Spleen (tissue), 11 donors: Measurements from ENCODE around the gene PKD2L2. TPM values are rescaled to one million over a fixed set of nuclear protein-coding genes. Genes with fewer than 3 reads are reported as not detected.

ENCODE experiments used
- DNase-seq: peaks from one replicate; pipeline ENCODE4 v3.0.0-alpha.2; 2020
- H3K27ac ChIP-seq, 8 donors: fragments of 200-600 bp; sonication (generic) in 7 of 8; 1 replicate in 4 of 8; 2 replicates in 4 of 8; pipeline versions ENCODE4 v1.5.0 to v1.8.0; 2016 to 2021; ENCODE audit warnings: inconsistent platforms in 4 of 8, mild to moderate bottlenecking in 4 of 8, moderate library complexity in 1 of 8
- H3K27me3 ChIP-seq, 7 donors: fragments of 200-600 bp; sonication (generic) in 6 of 7; replicated peaks in 1 of 7; 1 replicate in 4 of 7; 2 replicates in 3 of 7; pipeline versions ENCODE4 v1.5.0 to v1.8.0; 2016 to 2021; ENCODE audit warnings: inconsistent platforms in 3 of 7, mild to moderate bottlenecking in 1 of 7
- H3K36me3 ChIP-seq, 6 donors: fragments of 200-600 bp; sonication (generic) in 5 of 6; 1 replicate in 4 of 6; 2 replicates in 2 of 6; pipeline versions ENCODE4 v1.5.0 to v1.8.0; 2016 to 2021; ENCODE audit warnings: inconsistent platforms in 2 of 6
- H3K4me1 ChIP-seq, 6 donors: fragments of 200-600 bp; sonication (generic) in 5 of 6; 1 replicate in 3 of 6; 2 replicates in 3 of 6; pipeline versions ENCODE4 v1.5.0 to v1.8.0; 2016 to 2021; ENCODE audit warnings: inconsistent platforms in 3 of 6
- H3K4me3 ChIP-seq, 8 donors: fragments of 200-600 bp; sonication (generic) in 7 of 8; 1 replicate in 4 of 8; 2 replicates in 4 of 8; pipeline versions ENCODE4 v1.5.0 to v1.8.0; 2016 to 2021; ENCODE audit warnings: inconsistent platforms in 4 of 8, mild to moderate bottlenecking in 4 of 8, moderate library complexity in 2 of 8
- H3K9me3 ChIP-seq, 8 donors: fragments of 200-600 bp; sonication (generic) in 7 of 8; 1 replicate in 4 of 8; 2 replicates in 4 of 8; pipeline versions ENCODE4 v1.5.0 to v1.8.0; 2016 to 2021; ENCODE audit warnings: inconsistent platforms in 4 of 8
- CTCF ChIP-seq, 11 experiments: fragments of 200-600 bp in 7 of 11; fragments of 450-650 bp in 4 of 11; sonication (generic) in 4 of 11; IDR thresholded peaks in 8 of 11; conservative IDR thresholded peaks in 3 of 11; 1 replicate in 7 of 11; 2 replicates in 4 of 11; pipeline versions ENCODE4 v1.4.0 to v1.8.0; 2016 to 2021; ENCODE audit warnings: antibody characterized with exemption in 11 of 11, inconsistent platforms in 4 of 11, mild to moderate bottlenecking in 1 of 11
- POLR2A ChIP-seq, 3 donors: fragments of 450-650 bp; IDR thresholded peaks; one replicate each; pipeline ENCODE4 v1.5.1; 2017; ENCODE audit warnings: antibody characterized with exemption in 3 of 3, mild to moderate bottlenecking in 1 of 3
- POLR2AphosphoS5 ChIP-seq, 3 donors: sonication (generic); formaldehyde crosslinking; IDR thresholded peaks; one replicate each; pipeline ENCODE4 v1.5.1; 2017; ENCODE audit warnings: antibody characterized with exemption in 3 of 3
- WGBS, 5 donors: extraction: QIAGEN DNeasy Blood & Tissue Kit in 3 of 5; methylation state at CpG; one replicate each; pipeline versions ENCODE4 v1.1.5 to v1.1.7; 2013 to 2018; 5-methylcytosine and 5-hydroxymethylcytosine counted together
- intact Hi-C: fragments of 100-400 bp; cut with DNase I; formaldehyde crosslinking; loops from one replicate; pipeline ENCODE4 v1.15.0; 2023; ENCODE audit warnings: low total_unique reads
- polyA plus RNA-seq, 3 donors: library from polyadenylated mRNA; stranded (reverse); fragments of 200-250 nt; gene quantifications; one replicate each; pipeline ENCODE4 v1.2.1, GENCODE V29; 2013
- total RNA-seq, 7 donors: library from RNA; depleted of rRNA in 3 of 7; stranded (reverse); fragments of >200 nt in 3 of 7; fragmentation: NEBNext Ultra II Directional in 4 of 7; extraction: Animal tissue kit (Norgen Biotek cat#: 25700) in 4 of 7; gene quantifications; one replicate each; pipeline versions ENCODE4 v1.1.0 to v1.2.1, GENCODE V29; 2016 to 2021
- donor health status: healthy with polysubstance abuse.
- donor health status: DM: no; HTN: no; CAD: no; lungs with moderate emphysema.
- donor health status: DM: no; HTN: no; CAD: no.
- donor health status: Bipolar disorder and iron deficiency.
- donor health status: healthy.
- donor health status: DM: no; HTN: no; CAD: no.
- donor health status: DM: yes; HTN: yes; CAD: no.

The PKD2L2 gene
- total and polyA plus RNA-seq, 10 donors, result 0.09 to 1.8 (median 1.1) TPM; not detected in 7

- 32 to 46% (median 42%) methylated on average over 7 of the region's 7 CpGs for WGBS, 5 donors
- Histone ChIP-seq H3K4me3 (peak overlapping the region; percentile 26 to 73 (median 42)), H3K27me3 (no peaks in the 10 kb centered on the region), H3K27ac (peak overlapping the region; percentile 87 to 94 (median 92)), H3K9me3 (no peaks in the 10 kb centered on the region), H3K36me3 (peaks cover 0 to under 1% (median 0%) of the 10 kb centered on the region in 6 donors), H3K4me1 (peaks cover 0 to 45% (median 16%) of the 10 kb centered on the region in 6 donors)
- no peak for TF ChIP-seq POLR2AphosphoS5 (IDR thresholded peaks at IDR 0.05)
- TF ChIP-seq POLR2A (IDR thresholded peaks at IDR 0.05), result no peak
- TF ChIP-seq CTCF (IDR thresholded peaks at IDR 0.05 in 8 of 11, conservative IDR thresholded peaks at IDR 0.05 in 3 of 11), result no peak
- intact Hi-C loops, result no loop called here
- no peak for DNase-seq
Observed at GRCh38 chr5:137888466-137888862, 793 bp upstream of the PKD2L2 start.

GRCh38 chr5:137890845-137891244 is 1.6 kb downstream of the PKD2L2 start:
- Histone ChIP-seq H3K36me3 (no peaks in the 10 kb centered on the region), H3K4me3 (no peak overlapping the region), H3K27me3 (no peaks in the 10 kb centered on the region), H3K4me1 (peaks cover 0 to 44% (median 16%) of the 10 kb centered on the region in 6 donors), H3K27ac (no peak overlapping the region), H3K9me3 (no peaks in the 10 kb centered on the region)
- no peak for DNase-seq
- intact Hi-C loops, result no loop called here
- WGBS, 5 donors, result 93 to 99% (median 97%) methylated on average over 1 of the region's 1 CpG
- no peak for TF ChIP-seq CTCF (IDR thresholded peaks at IDR 0.05 in 8 of 11, conservative IDR thresholded peaks at IDR 0.05 in 3 of 11)
- TF ChIP-seq POLR2AphosphoS5 (IDR thresholded peaks at IDR 0.05), result no peak
- no peak for TF ChIP-seq POLR2A (IDR thresholded peaks at IDR 0.05)

- Histone ChIP-seq H3K4me3 (no peak overlapping the region), H3K27ac (no peak overlapping the region), H3K36me3 (no peaks in the 10 kb centered on the region), H3K4me1 (peaks cover 0 to 43% (median 16%) of the 10 kb centered on the region in 6 donors), H3K9me3 (no peaks in the 10 kb centered on the region), H3K27me3 (no peaks in the 10 kb centered on the region)
- DNase-seq, result no peak
- TF ChIP-seq POLR2AphosphoS5 (IDR thresholded peaks at IDR 0.05) (no peak), CTCF (IDR thresholded peaks at IDR 0.05 in 8 of 11, conservative IDR thresholded peaks at IDR 0.05 in 3 of 11) (peak in 2 of 11 experiments; percentile 17 to 28)
- WGBS, 5 donors, result 88 to 100% (median 90%) methylated on average over 3 of the region's 3 CpGs
- intact Hi-C loops, result no loop called here
Observed at GRCh38 chr5:137891849-137892248, 2.6 kb downstream of the PKD2L2 start.

GRCh38 chr5:137894586-137894985 is 5.3 kb downstream of the PKD2L2 start:
- Histone ChIP-seq H3K4me3 (no peak overlapping the region), H3K27ac (no peak overlapping the region)
- no peak for DNase-seq

More at GRCh38 chr5:137894586-137894985, 5.3 kb downstream of the PKD2L2 start:
- H3K9me3 ChIP-seq, result no peaks in the 10 kb centered on the region
- H3K36me3 ChIP-seq, result no peaks in the 10 kb centered on the region
- H3K4me1 ChIP-seq, result peaks cover 0 to 37% (median 3%) of the 10 kb centered on the region in 6 donors
- TF ChIP-seq POLR2AphosphoS5 (IDR thresholded peaks at IDR 0.05) (no peak), CTCF (IDR thresholded peaks at IDR 0.05 in 8 of 11, conservative IDR thresholded peaks at IDR 0.05 in 3 of 11) (no peak), POLR2A (IDR thresholded peaks at IDR 0.05) (no peak)
- H3K27me3 ChIP-seq, result no peaks in the 10 kb centered on the region
- intact Hi-C loops, result no loop called here
